OCI-LY7 (cell line): ENCODE measurements around the gene KIAA0513. TPM values are rescaled to one million over a fixed set of nuclear protein-coding genes. Genes with fewer than 3 reads are reported as not detected.

Experiments used
- BruUV-seq: library from RNA; stranded (reverse); fragments of 400-500 nt; replicated peaks from 2 replicates; lab custom pipeline; 2021; lab: Mats Ljungman, UMichigan
- CTCF ChIA-PET: fragments of 300-600 bp; sonication (Branson Sonifier 250); formaldehyde crosslinking; loops from one replicate; lab custom pipeline; 2022; ENCODE audit warnings: antibody characterized with exemption; ENCODE audit not compliant: unreplicated experiment; lab: Charles Lee
- POLR2A ChIA-PET: fragments of 300-600 bp; sonication (Branson Sonifier 250); formaldehyde crosslinking; loops from one replicate; lab custom pipeline; 2022; ENCODE audit warnings: antibody characterized with exemption; lab: Charles Lee
- DNase-seq: peaks from one replicate; pipeline ENCODE4 v3.0.0-alpha.2; 2015; ENCODE audit warnings: low spot score
- H2AFZ ChIP-seq: fragments of 200-600 bp; sonication (generic), shearing (Covaris generic); 2 replicates; pipeline ENCODE4 v1.6.1; 2014; ENCODE audit warnings: mild to moderate bottlenecking, antibody characterized with exemption, low read length, moderate library complexity
- H3K27ac ChIP-seq: fragments of 200-600 bp; sonication (generic); 2 replicates; pipeline ENCODE4 v1.5.1; 2014; ENCODE audit warnings: mixed run types, low read depth, mild to moderate bottlenecking, moderate library complexity, low read length, inconsistent platforms; ENCODE audit not compliant: poor library complexity, severe bottlenecking
- H3K36me3 ChIP-seq: fragments of 200-600 bp; sonication (generic); 2 replicates; pipeline ENCODE4 v1.6.1; 2014; ENCODE audit warnings: mild to moderate bottlenecking, antibody characterized with exemption, low read length, moderate library complexity, mixed read lengths; ENCODE audit not compliant: insufficient read depth
- H3K4me1 ChIP-seq: fragments of 200-600 bp; sonication (generic); 2 replicates; pipeline ENCODE4 v1.5.1; 2014; ENCODE audit warnings: mild to moderate bottlenecking, low read length; ENCODE audit not compliant: insufficient read depth, poor library complexity, severe bottlenecking
- H3K4me2 ChIP-seq: fragments of 200-600 bp; sonication (generic); 2 replicates; pipeline ENCODE4 v1.6.1; 2014; ENCODE audit warnings: mild to moderate bottlenecking, low read length
- H3K4me3 ChIP-seq: fragments of 200-600 bp; sonication (generic); 2 replicates; pipeline ENCODE4 v1.5.1; 2014; ENCODE audit warnings: mild to moderate bottlenecking, low read depth, low read length; ENCODE audit not compliant: poor library complexity, severe bottlenecking
- H3K79me2 ChIP-seq: fragments of 200-600 bp; sonication (generic); 2 replicates; pipeline ENCODE4 v1.6.1; 2016; ENCODE audit warnings: low read depth, mild to moderate bottlenecking, low read length, moderate library complexity, mixed read lengths; ENCODE audit not compliant: insufficient read depth
- H3K9me2 ChIP-seq: fragments of 200-600 bp; sonication (generic); 2 replicates; pipeline ENCODE4 v1.6.1; 2016; ENCODE audit warnings: mild to moderate bottlenecking, low read length, mixed read lengths; ENCODE audit not compliant: insufficient read depth
- H3K9me3 ChIP-seq: fragments of 200-600 bp; sonication (generic); 2 replicates; pipeline ENCODE4 v1.6.1; 2014; ENCODE audit warnings: mild to moderate bottlenecking, mixed run types, low read length, mixed read lengths
- H4K20me1 ChIP-seq: fragments of 200-600 bp; sonication (generic); 2 replicates; pipeline ENCODE4 v1.6.1; 2014; ENCODE audit warnings: mild to moderate bottlenecking, antibody characterized with exemption, low read length, moderate library complexity, mixed read lengths; ENCODE audit not compliant: insufficient read depth
- CTCF ChIP-seq: fragments of 200-600 bp; sonication (generic); conservative IDR thresholded peaks from 2 replicates; pipeline ENCODE4 v1.5.1; 2014; ENCODE audit warnings: mild to moderate bottlenecking, antibody characterized with exemption, low read length, moderate library complexity, mixed read lengths
- EZH2phosphoT487 ChIP-seq: fragments of 200-600 bp; sonication (generic); IDR thresholded peaks from 2 replicates; pipeline ENCODE4 v1.6.1; 2018; ENCODE audit warnings: low read depth, borderline replicate concordance, mild to moderate bottlenecking, mixed run types, antibody characterized with exemption, low read length, moderate library complexity, mixed read lengths
- intact Hi-C: fragments of 100-400 bp; cut with micrococcal nuclease; formaldehyde crosslinking; loops from one replicate; pipeline ENCODE4 v1.10.0; 2022; ENCODE audit not compliant: unreplicated experiment
- total RNA-seq, 2 experiments: library from RNA; depleted of rRNA in 1 of 2; stranded (reverse); fragments of >200 nt in 1 of 2; shearing (Covaris generic) in 1 of 2; gene quantifications; 2 replicates each; pipeline ENCODE4 v1.2.3, GENCODE V29; 2014 to 2022

The KIAA0513 gene
- total RNA-seq, 2 experiments from 2014 or later = 0.88 to 4.8 TPM

GRCh38 chr16:85002099-85002541 lies 25.5 kb upstream of the KIAA0513 start:
- no peak for TF ChIP-seq EZH2phosphoT487
- Histone ChIP-seq H3K4me2 (no peak overlapping the region), H2AFZ (no peak overlapping the region), H3K9me2 (no peaks in the 10 kb centered on the region), H3K9me3 (no peaks in the 10 kb centered on the region), H3K36me3 (peaks cover 19% of the 10 kb centered on the region), H3K4me3 (no peak overlapping the region), H3K79me2 (peaks cover 26% of the 10 kb centered on the region; the same call in 1 of the 2 replicates), H3K4me1 (peaks cover 8% of the 10 kb centered on the region), H3K27ac (no peak overlapping the region), H4K20me1 (0 out of 2 replicates have a peak, but pooled peaks cover 6% of the 10 kb centered on the region)
- no TSS peak for BruUV-seq
- ChIA-PET POLR2A (interaction anchor here (0.5 kb wide), 1 partner anchor 82 kb away, joined by 3 read pairs; no protein-coding TSS in a partner anchor), CTCF (interaction anchor here (0.5 kb wide), 1 partner anchor 102 kb away, joined by 3 read pairs; no protein-coding TSS in a partner anchor)
- intact Hi-C loops = no loop called here
- DNase-seq = no peak

GRCh38 chr16:85002608-85003007 lies 25.0 kb upstream of the KIAA0513 start:
- no peak overlapping the region for H2AFZ ChIP-seq
- no peaks in the 10 kb centered on the region for H3K9me2 ChIP-seq
- no peaks in the 10 kb centered on the region for H3K9me3 ChIP-seq
- H3K4me3 ChIP-seq = no peak overlapping the region
- H3K79me2 ChIP-seq = peaks cover 26% of the 10 kb centered on the region; the same call in 1 of the 2 replicates
- ChIA-PET POLR2A (no interaction called here), CTCF (no interaction called here)
- 0 out of 2 replicates have a peak, but pooled peaks cover 6% of the 10 kb centered on the region for H4K20me1 ChIP-seq
- intact Hi-C loops = no loop called here
- H3K36me3 ChIP-seq = peaks cover 19% of the 10 kb centered on the region
- no peak for DNase-seq
- peaks cover 8% of the 10 kb centered on the region for H3K4me1 ChIP-seq
- no peak overlapping the region for H3K27ac ChIP-seq
- BruUV-seq = no TSS peak
- H3K4me2 ChIP-seq = no peak overlapping the region
- no peak for TF ChIP-seq CTCF
- no peak for TF ChIP-seq EZH2phosphoT487

GRCh38 chr16:85003076-85003475 lies 24.5 kb upstream of the KIAA0513 start:
- Histone ChIP-seq H2AFZ (no peak overlapping the region), H3K36me3 (peaks cover 19% of the 10 kb centered on the region), H3K4me3 (no peak overlapping the region), H3K9me2 (no peaks in the 10 kb centered on the region), H3K9me3 (no peaks in the 10 kb centered on the region), H4K20me1 (0 out of 2 replicates have a peak, but pooled peaks cover 8% of the 10 kb centered on the region), H3K79me2 (peaks cover 31% of the 10 kb centered on the region; the same call in 1 of the 2 replicates), H3K4me2 (no peak overlapping the region), H3K4me1 (peaks cover 8% of the 10 kb centered on the region), H3K27ac (no peak overlapping the region)
- intact Hi-C loops = no loop called here
- no peak for DNase-seq
- ChIA-PET CTCF (no interaction called here), POLR2A (no interaction called here)
- BruUV-seq = no TSS peak
- no peak for TF ChIP-seq CTCF
